Erythroblast (primary cell): ENCODE measurements around the gene CTDNEP1.
A peak's percentile ranks its signal among the peaks of the same experiment; 100 is the strongest.

Experiments
- DNase-seq, 2 experiments: peaks; one replicate each; lab custom pipeline; 2025; lab: John Stamatoyannopoulos, UW
- GATA1 ChIP-seq: IDR thresholded peaks from 2 replicates; pipeline ENCODE4 v1.6.1; 2011; ENCODE audit warnings: low read depth, mild to moderate bottlenecking, control low read depth, low read length, moderate library complexity
- POLR2A ChIP-seq: IDR thresholded peaks from 2 replicates; pipeline ENCODE4 v1.6.1; 2011; ENCODE audit warnings: mild to moderate bottlenecking, low read length

CTDNEP1 gene

GRCh38 chr17:7222972-7223292 lies 28.6 kb downstream of the CTDNEP1 start:
- no peak for TF ChIP-seq GATA1
- TF ChIP-seq POLR2A = peak; percentile 22
- no peak for DNase-seq

- TF ChIP-seq GATA1 (no peak), POLR2A (peak; percentile 32)
- no peak for DNase-seq
Measured at GRCh38 chr17:7222093-7222971, 29.2 kb downstream of the CTDNEP1 start.

DNA sequence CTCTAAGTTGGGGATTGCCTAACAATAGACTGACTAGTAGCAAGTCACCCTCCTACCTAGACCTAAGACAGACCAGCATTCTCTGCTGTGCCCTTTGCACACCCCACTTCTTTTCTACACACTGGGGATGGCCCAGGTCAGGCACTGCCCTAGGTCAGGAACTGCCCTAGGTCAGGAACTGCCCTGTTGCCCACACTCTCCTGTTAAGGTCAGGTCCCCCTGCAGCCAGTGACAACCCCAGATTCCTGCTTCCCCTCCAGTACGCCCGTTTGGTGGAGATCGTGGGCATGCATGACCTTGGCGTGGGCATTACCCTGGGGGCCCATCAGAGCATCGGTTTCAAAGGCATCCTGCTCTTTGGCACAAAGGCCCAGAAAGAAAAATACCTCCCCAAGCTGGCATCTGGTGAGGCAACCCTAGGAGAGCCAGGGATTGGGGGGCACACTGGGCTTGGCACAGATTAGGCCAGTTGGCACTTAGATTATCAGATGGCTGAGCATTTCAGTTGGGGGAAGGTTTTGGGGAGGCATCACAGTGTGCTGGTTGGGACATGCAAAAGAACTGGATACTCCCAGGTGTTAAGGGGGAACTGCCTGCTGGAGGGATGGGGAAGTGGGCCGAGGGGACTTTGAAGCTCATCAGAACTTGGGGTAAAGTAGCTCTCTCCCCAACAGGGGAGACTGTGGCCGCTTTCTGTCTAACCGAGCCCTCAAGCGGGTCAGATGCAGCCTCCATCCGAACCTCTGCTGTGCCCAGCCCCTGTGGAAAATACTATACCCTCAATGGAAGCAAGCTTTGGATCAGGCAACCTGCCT lies 30.0 kb downstream of the CTDNEP1 start:
- no peak for DNase-seq
- TF ChIP-seq GATA1 = no peak
- TF ChIP-seq POLR2A = peak; percentile 36

GRCh38 chr17:7220593-7221277 lies 30.8 kb downstream of the CTDNEP1 start:
- peak; percentile 78 to 81 for DNase-seq
- TF ChIP-seq GATA1 = no peak
- no peak for TF ChIP-seq POLR2A

- peak; percentile 75 for TF ChIP-seq POLR2A
- no peak for TF ChIP-seq GATA1
- peak; percentile 84 to 92 for DNase-seq
Measured at GRCh38 chr17:7219812-7220592, 31.5 kb downstream of the CTDNEP1 start, which contains the start of the genes ACADVL and DLG4. TSS of gene ACADVL (plus strand) at chr17:7219938. CDS start at chr17:7219985, 47 bp downstream. TSS of gene DLG4 (minus strand) at chr17:7219836.

GRCh38 chr17:7219229-7219811 lies 32.2 kb downstream of the CTDNEP1 start:
- no peak for DNase-seq
- no peak for TF ChIP-seq POLR2A
- TF ChIP-seq GATA1 = no peak

- DNase-seq = no peak
Measured at GRCh38 chr17:7218758-7219157, 32.8 kb downstream of the CTDNEP1 start.

DNA sequence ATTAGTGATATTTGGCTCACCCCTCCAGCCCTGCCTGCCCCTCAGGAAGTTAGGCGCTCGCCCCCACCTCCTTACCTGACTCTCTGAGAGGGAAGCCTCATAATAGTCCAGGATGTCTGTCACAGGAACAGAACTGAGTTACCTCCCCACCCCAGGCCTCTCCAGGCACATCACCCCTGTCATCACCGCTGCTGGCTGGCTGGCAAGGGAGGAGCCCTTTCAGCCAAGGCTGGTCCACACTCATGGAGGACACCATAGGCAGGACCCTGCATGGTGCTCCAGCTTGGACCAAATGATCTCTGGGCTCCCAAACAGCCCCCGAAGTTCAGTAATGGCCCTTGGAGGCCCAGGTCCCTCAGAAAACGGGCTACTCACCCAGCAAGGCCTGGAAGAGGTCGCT lies 33.4 kb downstream of the CTDNEP1 start:
- no peak for DNase-seq
- TF ChIP-seq POLR2A = peak; percentile 15
- no peak for TF ChIP-seq GATA1

More at GRCh38 chr17:7218758-7219157, 32.8 kb downstream of the CTDNEP1 start:
- TF ChIP-seq POLR2A = no peak

- TF ChIP-seq POLR2A = no peak
- no peak for TF ChIP-seq GATA1
- DNase-seq = peak; percentile 56 to 61
Measured at GRCh38 chr17:7217113-7217987, 34.2 kb downstream of the CTDNEP1 start.

GRCh38 chr17:7216242-7217112 lies 35.1 kb downstream of the CTDNEP1 start:
- TF ChIP-seq GATA1 = no peak
- no peak for TF ChIP-seq POLR2A
- no peak for DNase-seq
